Activated naive CD4-positive, alpha-beta T cell treated with anti-CD3 and anti-CD28 coated beads, Interleukin-2, amount 50 U/mL, for 24 hours (primary cell): ENCODE results near the gene APMAP.

Experiments
- H3K27ac Mint-ChIP-seq: one replicate; pipeline ENCODE4 v1.8.0; 2021; ENCODE audit warnings: mild to moderate bottlenecking, mixed read lengths
- H3K27me3 Mint-ChIP-seq: one replicate; pipeline ENCODE4 v1.8.0; 2021; ENCODE audit warnings: mixed read lengths
- H3K36me3 Mint-ChIP-seq: one replicate; pipeline ENCODE4 v1.8.0; 2021; ENCODE audit warnings: mixed read lengths
- H3K4me1 Mint-ChIP-seq: one replicate; pipeline ENCODE4 v1.8.0; 2021; ENCODE audit warnings: mixed read lengths
- H3K4me3 Mint-ChIP-seq: one replicate; pipeline ENCODE4 v1.8.0; 2021; ENCODE audit warnings: mild to moderate bottlenecking, mixed read lengths
- H3K9me3 Mint-ChIP-seq: one replicate; pipeline ENCODE4 v1.8.0; 2021; ENCODE audit warnings: mixed read lengths

Gene APMAP

GRCh38 chr20:24960302-24960801 lies 32.2 kb downstream of the APMAP start:
- Mint-ChIP-seq H3K9me3 (no peaks in the 10 kb centered on the region), H3K36me3 (peaks cover 8% of the 10 kb centered on the region), H3K4me3 (no peak overlapping the region), H3K4me1 (peaks cover 11% of the 10 kb centered on the region), H3K27me3 (no peaks in the 10 kb centered on the region), H3K27ac (no peak overlapping the region)

- no peaks in the 10 kb centered on the region for H3K9me3 Mint-ChIP-seq
- no peak overlapping the region for H3K27ac Mint-ChIP-seq
- no peak overlapping the region for H3K4me3 Mint-ChIP-seq
- H3K27me3 Mint-ChIP-seq = no peaks in the 10 kb centered on the region
- peaks cover 16% of the 10 kb centered on the region for H3K4me1 Mint-ChIP-seq
- H3K36me3 Mint-ChIP-seq = peaks cover 8% of the 10 kb centered on the region
Observed at GRCh38 chr20:24959591-24960301, 32.8 kb downstream of the APMAP start.

- H3K4me1 Mint-ChIP-seq = peaks cover 14% of the 10 kb centered on the region
- no peaks in the 10 kb centered on the region for H3K27me3 Mint-ChIP-seq
- H3K9me3 Mint-ChIP-seq = no peaks in the 10 kb centered on the region
- peaks cover 8% of the 10 kb centered on the region for H3K36me3 Mint-ChIP-seq
- H3K27ac Mint-ChIP-seq = no peak overlapping the region
- H3K4me3 Mint-ChIP-seq = no peak overlapping the region
Observed at GRCh38 chr20:24958506-24959385, 33.8 kb downstream of the APMAP start.

GRCh38 chr20:24957326-24958016 lies 35.1 kb downstream of the APMAP start:
- peaks cover 15% of the 10 kb centered on the region for H3K4me1 Mint-ChIP-seq
- H3K9me3 Mint-ChIP-seq = no peaks in the 10 kb centered on the region
- H3K36me3 Mint-ChIP-seq = peaks cover 4% of the 10 kb centered on the region
- peak overlapping the region; percentile 17 for H3K27ac Mint-ChIP-seq
- H3K4me3 Mint-ChIP-seq = no peak overlapping the region
- no peaks in the 10 kb centered on the region for H3K27me3 Mint-ChIP-seq

GRCh38 chr20:24956001-24956841 lies 36.3 kb downstream of the APMAP start:
- peak overlapping the region; percentile 74 for H3K27ac Mint-ChIP-seq
- peaks cover 15% of the 10 kb centered on the region for H3K4me1 Mint-ChIP-seq
- no peaks in the 10 kb centered on the region for H3K9me3 Mint-ChIP-seq
- peaks cover 3% of the 10 kb centered on the region for H3K36me3 Mint-ChIP-seq
- H3K27me3 Mint-ChIP-seq = no peaks in the 10 kb centered on the region
- H3K4me3 Mint-ChIP-seq = no peak overlapping the region

- no peaks in the 10 kb centered on the region for H3K9me3 Mint-ChIP-seq
- peak overlapping the region; percentile 35 for H3K27ac Mint-ChIP-seq
- peak overlapping the region; percentile 26 for H3K4me3 Mint-ChIP-seq
- H3K4me1 Mint-ChIP-seq = peaks cover 15% of the 10 kb centered on the region
- no peaks in the 10 kb centered on the region for H3K36me3 Mint-ChIP-seq
- no peaks in the 10 kb centered on the region for H3K27me3 Mint-ChIP-seq
Observed at GRCh38 chr20:24955045-24955444, 37.5 kb downstream of the APMAP start.

GRCh38 chr20:24954566-24954965 lies 38.0 kb downstream of the APMAP start:
- no peaks in the 10 kb centered on the region for H3K9me3 Mint-ChIP-seq
- no peaks in the 10 kb centered on the region for H3K27me3 Mint-ChIP-seq
- peak overlapping the region; percentile 35 for H3K27ac Mint-ChIP-seq
- H3K4me1 Mint-ChIP-seq = peaks cover 18% of the 10 kb centered on the region
- H3K36me3 Mint-ChIP-seq = no peaks in the 10 kb centered on the region
- no peak overlapping the region for H3K4me3 Mint-ChIP-seq

- H3K9me3 Mint-ChIP-seq = no peaks in the 10 kb centered on the region
- peaks cover 23% of the 10 kb centered on the region for H3K4me1 Mint-ChIP-seq
- no peaks in the 10 kb centered on the region for H3K27me3 Mint-ChIP-seq
- H3K4me3 Mint-ChIP-seq = no peak overlapping the region
- H3K36me3 Mint-ChIP-seq = no peaks in the 10 kb centered on the region
- no peak overlapping the region for H3K27ac Mint-ChIP-seq
Observed at GRCh38 chr20:24954151-24954550, 38.4 kb downstream of the APMAP start.

- H3K4me3 Mint-ChIP-seq = peak overlapping the region; percentile 33
Observed at GRCh38 chr20:24953621-24954133, 38.9 kb downstream of the APMAP start.

GRCh38 chr20:24953209-24953575 lies 39.4 kb downstream of the APMAP start:
- H3K36me3 Mint-ChIP-seq = no peaks in the 10 kb centered on the region
- H3K4me1 Mint-ChIP-seq = peaks cover 32% of the 10 kb centered on the region
- H3K9me3 Mint-ChIP-seq = no peaks in the 10 kb centered on the region
- H3K27me3 Mint-ChIP-seq = no peaks in the 10 kb centered on the region
- no peak overlapping the region for H3K27ac Mint-ChIP-seq
- peak overlapping the region; percentile 42 for H3K4me3 Mint-ChIP-seq

More at GRCh38 chr20:24953621-24954133, 38.9 kb downstream of the APMAP start:
- Mint-ChIP-seq H3K4me1 (peaks cover 27% of the 10 kb centered on the region), H3K9me3 (no peaks in the 10 kb centered on the region), H3K27ac (no peak overlapping the region), H3K36me3 (no peaks in the 10 kb centered on the region), H3K27me3 (no peaks in the 10 kb centered on the region)

GRCh38 chr20:24952376-24953208 lies 40.0 kb downstream of the APMAP start:
- Mint-ChIP-seq H3K27ac (no peak overlapping the region), H3K27me3 (no peaks in the 10 kb centered on the region), H3K4me1 (peaks cover 38% of the 10 kb centered on the region), H3K36me3 (no peaks in the 10 kb centered on the region), H3K9me3 (no peaks in the 10 kb centered on the region), H3K4me3 (peak overlapping the region; percentile 42)

GRCh38 chr20:24951536-24952083 lies 40.9 kb downstream of the APMAP start:
- peaks cover 48% of the 10 kb centered on the region for H3K4me1 Mint-ChIP-seq
- H3K36me3 Mint-ChIP-seq = no peaks in the 10 kb centered on the region
- H3K27me3 Mint-ChIP-seq = no peaks in the 10 kb centered on the region
- H3K27ac Mint-ChIP-seq = no peak overlapping the region
- peaks cover 7% of the 10 kb centered on the region for H3K9me3 Mint-ChIP-seq
- H3K4me3 Mint-ChIP-seq = peak overlapping the region; percentile 64

GRCh38 chr20:24950836-24951525 lies 41.6 kb downstream of the APMAP start:
- Mint-ChIP-seq H3K4me3 (peak overlapping the region; percentile 64), H3K36me3 (no peaks in the 10 kb centered on the region), H3K27me3 (no peaks in the 10 kb centered on the region), H3K4me1 (peaks cover 48% of the 10 kb centered on the region), H3K27ac (no peak overlapping the region), H3K9me3 (peaks cover 7% of the 10 kb centered on the region)
